GM21526 (cell line): Measurements from ENCODE around the gene KRTAP10-3.
"Not testable (repeated sequence)": the region's sequence is repeated elsewhere in the genome, so short reads cannot be mapped to it uniquely, and the experiment has no call there.

Experiments
- ATAC-seq: cut with Tn5 transposase; IDR thresholded peaks from one replicate; pipeline ENCODE4 v1.9.1; 2021; ENCODE audit warnings: moderate library complexity; ENCODE audit not compliant: unreplicated experiment, low FRiP score

The KRTAP10-3 gene, protein sequence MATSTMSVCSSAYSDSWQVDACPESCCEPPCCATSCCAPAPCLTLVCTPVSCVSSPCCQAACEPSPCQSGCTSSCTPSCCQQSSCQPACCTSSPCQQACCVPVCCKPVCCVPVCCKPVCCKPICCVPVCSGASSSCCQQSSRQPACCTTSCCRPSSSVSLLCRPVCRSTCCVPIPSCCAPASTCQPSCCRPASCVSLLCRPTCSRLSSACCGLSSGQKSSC

DNA sequence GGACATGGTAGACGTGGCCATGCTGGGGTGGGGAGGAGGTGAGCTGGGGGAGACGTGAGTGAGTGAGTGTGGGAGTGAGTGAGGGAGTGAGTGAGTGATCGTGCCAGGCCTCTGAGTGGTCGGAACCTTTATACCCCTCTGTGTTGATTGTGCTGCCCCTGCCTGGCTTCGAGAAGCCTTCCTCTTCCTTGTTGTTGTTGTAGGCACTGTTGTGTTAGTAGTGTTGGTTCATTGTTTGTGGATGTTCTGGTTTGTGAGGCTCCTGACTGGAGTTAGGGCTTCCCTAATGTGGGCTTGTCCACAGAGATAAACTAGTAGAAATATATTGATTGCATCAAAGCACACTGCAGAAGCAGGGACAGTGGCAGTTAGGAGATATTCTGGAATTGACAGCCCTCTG, at the start of gene KRTAP10-3:
Gene KRTAP10-3 (minus strand): TSS at position 101 of the 400 bp plus-strand sequence. CDS start 80 bp downstream, at position 21.
- no peak for ATAC-seq

DNA sequence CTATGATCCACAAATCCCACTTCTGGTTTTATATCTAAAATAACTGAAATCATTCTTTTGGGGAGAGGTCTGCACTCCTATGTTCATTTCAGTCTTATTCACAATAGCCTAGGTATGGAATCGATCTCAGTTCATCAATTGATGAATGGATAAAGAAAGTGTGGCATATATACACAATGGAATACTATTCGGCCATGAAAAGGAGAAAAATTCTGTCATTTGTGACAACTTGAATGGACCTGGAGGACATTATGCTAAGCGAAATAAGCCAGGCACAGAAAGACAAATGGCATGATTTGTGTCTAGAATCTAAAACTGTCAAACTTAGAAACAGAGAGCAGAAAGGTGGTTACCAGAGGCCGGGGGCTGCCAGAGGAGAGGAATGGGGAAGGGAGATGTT, 47.9 kb upstream of the KRTAP10-3 start:
- ATAC-seq = no peak

DNA sequence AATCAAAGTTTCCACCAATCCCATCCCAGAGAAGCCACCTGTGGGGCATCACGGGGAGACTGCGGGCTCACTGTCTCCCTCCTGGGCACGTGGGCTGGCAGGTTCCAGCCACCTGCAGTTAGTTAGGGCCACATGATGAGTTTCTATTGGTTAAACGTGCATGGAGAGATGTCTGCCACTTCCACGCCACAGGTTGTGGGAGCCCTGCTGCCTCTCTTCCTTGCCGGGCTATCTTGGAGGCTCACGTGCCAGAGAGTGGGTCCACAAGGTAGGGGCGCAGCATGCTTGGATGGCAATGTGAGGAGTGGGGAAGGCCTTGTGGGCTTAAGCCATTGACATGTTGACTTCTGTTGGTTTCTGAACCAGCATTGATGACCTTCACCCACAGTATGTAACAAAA, 45.3 kb upstream of the KRTAP10-3 start:
- ATAC-seq = no peak

DNA sequence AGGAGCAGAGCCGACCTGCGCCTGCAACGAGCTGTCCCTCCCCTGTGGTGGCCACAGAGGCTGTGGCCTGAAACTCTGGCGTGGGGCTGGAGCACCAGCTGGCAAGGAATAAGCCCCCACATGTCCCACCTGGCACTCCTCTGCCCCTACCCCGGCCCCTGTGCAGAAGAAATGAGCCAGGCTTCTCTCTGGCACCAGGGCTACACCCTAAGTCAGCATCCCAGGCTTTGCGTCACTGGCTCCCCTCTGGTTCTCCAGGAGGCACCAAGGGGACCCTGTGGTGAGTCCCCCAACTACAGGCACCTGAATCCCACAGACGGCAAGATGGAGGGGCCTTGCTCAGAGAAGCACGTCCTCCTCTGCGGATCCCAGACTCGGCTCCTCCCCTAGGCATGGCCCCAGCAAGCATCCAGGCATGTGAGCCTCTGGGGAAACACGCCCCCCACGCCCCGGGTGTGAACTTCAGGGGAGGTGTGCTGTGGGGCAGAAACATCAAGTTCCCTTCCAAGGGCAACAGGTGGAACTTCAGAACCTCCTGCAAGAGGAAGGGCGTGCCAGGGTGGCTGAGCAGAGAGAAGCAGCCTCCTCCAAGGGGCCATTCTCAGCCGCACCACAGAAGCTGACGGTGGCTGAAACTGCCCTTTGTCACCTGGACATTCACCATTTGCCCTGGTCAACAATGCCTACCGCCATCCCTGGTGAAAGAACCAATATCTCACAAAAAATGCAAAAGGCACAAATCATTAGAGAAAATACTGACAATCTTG, 44.7 kb upstream of the KRTAP10-3 start:
- ATAC-seq = no peak

DNA sequence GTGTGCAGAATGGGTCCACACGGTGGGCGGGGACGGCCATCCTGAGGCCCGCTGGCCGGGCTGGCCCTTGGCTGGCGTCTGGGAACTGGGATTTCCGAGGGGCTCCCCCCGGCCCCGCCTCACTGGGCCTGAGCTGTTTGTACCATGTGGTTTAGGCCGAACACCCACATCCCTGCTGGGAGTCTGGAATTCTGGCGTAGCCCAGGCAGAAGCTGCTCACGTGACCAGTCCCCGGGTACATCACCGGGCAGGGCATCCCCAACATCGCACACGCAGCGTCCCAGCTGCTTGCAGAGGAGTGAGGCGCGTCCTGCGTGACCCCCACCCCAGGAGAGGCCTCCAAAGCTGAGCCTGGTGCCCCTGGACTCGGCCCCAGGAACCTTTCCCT, 43.9 kb upstream of the KRTAP10-3 start:
- ATAC-seq = no peak

DNA sequence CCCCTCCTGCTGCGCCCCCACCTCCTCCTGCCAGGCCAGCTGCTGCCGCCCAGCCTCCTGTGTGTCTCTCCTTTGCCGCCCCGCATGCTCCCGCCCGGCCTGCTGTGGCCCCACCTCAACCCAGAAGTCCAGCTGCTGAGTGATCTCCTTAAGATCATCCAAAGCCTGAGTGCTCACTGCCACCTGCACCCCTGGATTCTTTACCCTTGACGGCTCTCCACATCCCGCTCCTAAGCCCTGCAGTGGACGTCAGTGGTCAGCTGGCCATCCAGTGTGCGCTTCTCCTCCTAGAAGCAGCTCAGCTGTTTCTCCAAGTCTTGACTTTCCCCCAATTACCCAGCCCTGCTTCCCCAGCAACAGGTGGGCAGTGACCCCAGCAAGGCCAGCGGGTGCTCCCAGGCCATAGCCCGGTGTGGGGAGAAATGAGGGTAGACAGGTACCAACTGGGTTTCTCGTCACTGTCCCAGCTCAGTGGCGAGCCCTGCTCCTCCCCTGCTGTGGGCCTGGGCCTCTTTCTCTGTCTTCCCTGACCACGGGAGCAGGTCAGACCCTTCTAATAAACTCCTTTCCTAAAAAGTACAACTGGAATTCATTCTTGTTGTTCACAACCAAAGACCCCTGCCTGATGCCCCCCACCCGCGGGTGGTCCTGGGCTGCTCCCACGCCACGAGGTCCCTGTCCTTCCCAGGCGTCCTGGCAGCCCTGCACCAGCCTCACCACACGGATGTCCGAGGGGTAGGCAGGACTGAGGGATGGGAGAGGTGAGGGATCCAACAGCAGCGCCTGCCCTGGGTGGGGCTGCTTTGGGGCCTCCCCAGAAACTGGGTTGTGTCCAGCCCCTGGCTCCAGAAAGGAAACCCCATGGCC, 43.2 kb upstream of the KRTAP10-3 start:
- no peak for ATAC-seq

DNA sequence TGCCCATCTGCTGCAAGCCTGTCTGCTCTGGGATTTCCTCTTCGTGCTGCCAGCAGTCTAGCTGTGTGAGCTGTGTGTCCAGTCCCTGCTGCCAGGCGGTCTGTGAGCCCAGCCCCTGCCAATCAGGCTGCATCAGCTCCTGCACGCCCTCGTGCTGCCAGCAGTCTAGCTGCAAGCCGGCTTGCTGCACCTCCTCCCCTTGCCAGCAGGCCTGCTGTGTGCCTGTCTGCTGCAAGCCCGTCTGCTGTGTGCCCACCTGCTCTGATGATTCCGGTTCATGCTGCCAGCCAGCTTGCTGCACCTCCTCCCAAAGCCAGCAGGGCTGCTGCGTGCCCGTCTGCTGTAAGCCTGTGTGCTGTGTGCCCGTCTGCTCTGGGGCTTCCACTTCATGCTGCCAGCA, 42.5 kb upstream of the KRTAP10-3 start:
- not testable (repeated sequence) for ATAC-seq

DNA sequence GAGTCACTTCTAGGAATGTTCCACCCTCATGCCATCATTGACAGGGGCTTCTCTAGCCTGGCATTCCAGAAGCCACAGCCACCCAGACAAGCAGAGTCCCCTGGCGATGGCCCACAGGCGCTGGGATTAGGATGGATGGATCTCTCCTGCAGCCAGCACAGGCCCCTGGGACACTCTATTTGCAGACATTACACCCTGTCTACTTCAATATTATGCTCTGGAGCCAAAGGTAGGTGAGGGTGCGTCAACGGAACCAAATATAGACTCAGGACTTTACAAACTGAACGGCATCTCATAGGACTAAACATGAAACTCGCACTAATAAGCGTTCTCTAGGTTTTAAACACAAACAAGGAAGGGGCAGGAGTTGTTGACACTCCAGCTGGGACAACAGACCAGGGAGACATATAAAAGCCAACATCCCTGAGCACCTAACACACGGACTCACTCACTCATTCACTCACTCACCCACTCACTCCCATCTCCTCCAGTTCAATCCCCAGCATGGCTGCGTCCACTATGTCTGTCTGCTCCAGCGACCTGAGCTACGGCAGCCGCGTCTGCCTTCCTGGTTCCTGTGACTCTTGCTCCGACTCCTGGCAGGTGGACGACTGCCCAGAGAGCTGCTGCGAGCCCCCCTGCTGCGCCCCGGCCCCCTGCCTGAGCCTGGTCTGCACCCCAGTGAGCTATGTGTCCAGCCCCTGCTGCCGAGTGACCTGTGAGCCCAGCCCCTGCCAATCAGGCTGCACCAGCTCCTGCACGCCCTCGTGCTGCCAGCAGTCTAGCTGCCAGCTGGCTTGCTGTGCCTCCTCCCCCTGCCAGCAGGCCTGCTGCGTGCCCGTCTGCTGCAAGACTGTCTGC, 41.8 kb upstream of the KRTAP10-3 start, which contains the start of gene KRTAP10-7:
Gene KRTAP10-7 (plus strand): TSS at position 480 of the 861 bp plus-strand sequence. CDS start 25 bp downstream, at position 505.
- not testable (repeated sequence) for ATAC-seq

DNA sequence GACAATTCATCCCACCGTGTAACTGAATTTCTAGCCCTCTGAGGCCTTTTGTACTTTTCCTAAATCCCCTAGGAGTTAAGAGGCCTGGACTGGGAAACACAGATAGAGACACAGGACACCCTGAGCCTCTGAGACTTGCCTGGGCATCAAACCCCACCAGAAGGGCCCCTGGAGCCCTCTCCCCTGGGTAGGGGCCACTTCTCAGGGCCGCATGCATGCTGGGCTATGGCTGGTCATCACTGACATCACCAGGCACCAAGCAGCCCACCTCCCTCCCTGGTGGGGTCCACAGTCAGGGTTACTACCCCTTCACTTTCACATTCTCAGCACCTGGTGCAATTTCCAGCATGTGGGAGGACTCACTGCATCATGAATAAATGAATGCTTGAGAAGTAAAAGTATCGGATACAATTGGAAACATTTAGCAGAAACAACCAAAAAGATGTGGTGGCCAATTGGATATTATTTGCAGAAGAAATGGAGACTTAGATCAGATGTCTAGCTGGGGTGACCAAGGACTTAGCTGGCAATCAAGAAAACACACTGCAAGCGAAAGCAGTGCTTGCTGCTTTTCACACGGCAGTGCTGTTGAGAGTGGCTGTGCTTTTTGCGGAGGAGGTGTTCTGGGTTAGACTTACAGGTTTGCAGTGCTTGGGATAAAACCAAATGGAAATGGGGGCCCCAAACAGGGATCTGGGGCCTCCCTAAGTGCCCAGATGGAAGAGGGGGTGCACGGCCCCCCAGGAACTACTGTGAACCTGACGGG, 40.9 kb upstream of the KRTAP10-3 start:
- ATAC-seq = no peak

DNA sequence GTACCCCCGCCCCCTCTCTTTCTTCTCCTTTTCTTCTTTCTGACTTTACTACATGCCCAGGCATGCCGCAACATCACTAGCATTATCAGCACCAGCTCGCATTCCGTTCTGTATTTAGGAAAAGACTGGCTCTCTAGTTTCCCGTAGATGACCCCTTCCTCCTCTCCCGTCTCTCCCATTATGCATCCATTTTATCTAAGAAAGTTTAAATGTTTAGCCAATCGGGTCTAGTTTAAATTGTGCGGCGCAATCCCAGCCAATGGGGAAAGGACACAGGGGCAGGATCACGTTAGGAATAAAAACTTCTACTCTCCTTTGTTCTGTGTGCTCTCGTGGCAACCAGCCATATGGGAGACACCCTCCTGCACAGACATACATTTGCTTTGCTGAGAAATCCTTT, 39.5 kb upstream of the KRTAP10-3 start:
- ATAC-seq = no peak

DNA sequence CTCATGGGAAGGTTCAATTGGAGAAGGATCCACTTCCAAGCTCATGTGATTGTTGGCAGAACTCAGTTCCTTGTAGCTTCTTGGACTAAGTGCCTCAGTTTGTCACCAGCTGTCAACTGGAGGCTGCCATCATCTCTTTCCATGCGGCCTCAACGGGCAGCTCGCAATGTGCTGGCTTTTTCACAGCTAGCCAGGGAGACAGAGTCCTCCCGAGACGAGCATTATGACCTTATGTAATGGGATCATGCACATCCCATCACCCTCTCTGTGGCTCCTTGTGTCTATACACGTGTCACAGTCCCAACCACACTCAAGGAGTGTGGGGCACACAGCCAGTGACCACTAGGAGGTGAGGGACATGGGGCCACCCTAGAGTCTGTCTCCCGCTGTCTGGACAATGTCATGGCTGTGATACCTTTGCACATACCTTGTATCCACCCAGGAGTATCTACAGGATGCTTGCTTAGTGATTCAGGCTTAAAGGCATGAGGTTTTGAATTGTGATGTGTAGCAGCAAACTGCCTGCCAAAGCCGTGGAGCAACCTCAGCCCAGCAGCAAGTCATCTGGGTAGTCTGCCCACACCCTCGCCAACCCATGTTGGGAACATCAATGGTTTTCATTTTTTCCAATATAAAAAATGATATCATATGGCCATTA, 37.6 kb upstream of the KRTAP10-3 start:
- no peak for ATAC-seq

DNA sequence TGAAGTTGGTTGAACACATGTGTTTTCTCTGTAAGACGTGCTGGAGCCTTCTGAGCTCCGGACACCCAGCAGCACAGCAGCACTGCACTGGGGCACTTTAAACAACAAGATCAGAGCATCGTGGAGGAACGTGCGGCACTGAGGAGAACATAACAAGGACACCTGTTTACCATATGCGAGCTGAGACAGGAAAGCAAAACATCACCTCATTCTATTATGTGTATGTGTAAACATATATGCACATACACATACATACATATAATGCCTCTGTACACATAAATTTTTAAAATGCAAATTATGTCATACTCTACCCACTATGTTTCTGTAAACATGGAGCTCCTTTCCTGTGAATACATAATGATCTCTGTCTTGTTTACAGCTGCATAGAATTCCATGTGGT, 36.9 kb upstream of the KRTAP10-3 start:
- no peak for ATAC-seq

DNA sequence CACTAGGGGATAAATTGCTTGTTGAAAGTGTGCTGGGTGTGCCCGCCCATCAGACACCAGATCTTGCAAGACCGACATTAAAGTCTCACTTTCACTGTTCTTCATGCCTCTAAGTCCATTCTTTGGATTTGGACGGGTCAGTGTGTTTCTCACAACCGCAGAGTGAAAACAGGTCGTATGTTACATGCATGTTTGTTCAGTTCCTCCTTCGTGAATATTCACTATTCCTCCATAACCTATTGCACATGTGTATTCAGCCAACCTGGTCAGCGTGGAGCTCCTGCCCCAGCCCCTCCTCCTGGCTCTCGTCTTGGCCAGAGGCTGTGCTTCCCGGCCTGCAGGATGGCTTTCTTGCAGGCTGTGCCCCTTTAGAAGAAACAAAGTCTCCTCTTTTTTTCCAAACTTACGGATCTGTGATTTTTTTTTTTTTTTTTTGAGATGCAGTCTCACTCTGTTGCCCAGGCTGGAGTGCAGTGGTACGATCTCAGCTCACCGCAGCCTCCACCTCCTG, 35.9 kb upstream of the KRTAP10-3 start:
- ATAC-seq = no peak

DNA sequence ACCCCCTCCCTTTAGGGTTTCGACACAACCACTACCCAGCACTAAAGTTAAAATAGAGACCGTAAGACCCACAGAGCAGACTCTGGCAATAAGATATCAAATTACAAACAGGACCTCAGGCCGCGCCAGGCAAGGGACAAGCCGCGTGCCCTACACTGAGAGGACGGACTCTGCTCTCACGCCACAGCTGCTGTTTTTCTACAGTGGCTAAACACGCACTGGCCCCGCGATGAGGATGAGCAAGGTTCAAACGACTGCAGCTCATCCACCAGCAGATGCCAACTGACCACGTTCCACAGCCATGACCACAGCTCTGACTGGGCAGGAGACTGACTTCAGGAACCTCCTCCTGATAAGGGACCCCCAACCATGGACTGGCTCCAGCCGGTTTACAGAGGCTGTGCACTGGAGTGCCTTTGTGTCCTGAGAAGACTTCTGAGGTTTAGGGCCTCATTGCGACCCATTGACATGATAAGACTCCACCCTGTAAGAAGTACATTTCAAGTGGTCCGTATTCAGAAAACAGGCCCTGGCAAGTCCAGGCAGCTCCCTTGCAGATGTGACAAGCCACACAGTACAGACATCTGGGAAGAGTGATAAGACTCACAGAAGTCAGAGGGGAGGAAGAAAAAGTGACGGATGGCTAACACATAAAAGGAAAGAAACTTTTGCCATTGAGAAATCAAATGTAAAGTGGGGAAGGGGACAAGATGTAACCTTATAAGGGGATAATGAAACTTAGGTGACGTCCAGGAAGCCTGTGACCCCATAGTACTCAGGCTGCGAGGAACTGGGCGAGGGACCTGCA, 35.2 kb upstream of the KRTAP10-3 start:
- no peak for ATAC-seq

DNA sequence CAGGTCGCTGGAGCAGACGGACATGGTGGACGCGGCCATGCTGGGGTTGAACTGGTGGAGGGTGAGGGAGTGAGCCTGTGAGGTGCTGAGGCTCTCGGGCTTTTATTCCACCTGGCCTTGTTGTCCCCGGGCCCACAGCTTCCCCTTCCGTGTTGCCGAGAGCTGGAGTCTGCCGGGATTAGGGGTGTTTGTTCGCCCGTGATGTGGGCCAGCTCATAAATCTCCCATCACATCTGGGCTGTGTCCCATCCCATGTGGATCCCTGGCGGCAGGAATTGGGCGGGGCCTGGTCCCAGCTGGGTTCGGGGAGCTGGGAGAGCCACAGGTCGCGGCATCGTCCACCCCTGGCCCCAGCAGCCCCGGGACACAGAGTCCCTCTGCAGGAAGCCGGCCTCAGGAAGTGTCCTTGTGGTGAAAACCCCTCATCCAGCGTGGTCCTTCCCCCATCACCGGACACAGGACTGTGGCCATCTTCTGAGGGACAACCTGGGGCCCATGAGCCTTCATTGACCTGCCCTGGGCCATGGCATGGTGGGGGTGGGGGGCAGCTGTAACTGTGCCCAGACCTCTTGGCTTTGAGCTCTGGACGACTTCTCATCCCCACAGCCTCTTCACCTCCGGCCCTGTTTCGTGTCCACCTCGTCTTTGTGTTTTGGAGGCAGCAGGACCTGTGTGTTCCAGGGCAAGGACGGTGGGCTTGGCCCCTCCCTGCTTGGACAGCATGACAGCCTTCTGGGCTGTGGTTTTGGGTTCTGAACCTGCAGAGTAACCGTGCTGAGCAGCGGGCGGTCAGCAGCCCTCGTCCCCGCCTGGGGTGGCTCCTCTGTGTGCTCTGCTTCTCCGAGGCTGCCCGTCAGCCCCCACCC, 34.1 kb upstream of the KRTAP10-3 start, which contains the start of gene KRTAP10-6:
Gene KRTAP10-6 (minus strand): TSS at position 60 of the 866 bp plus-strand sequence. CDS start 21 bp downstream, at position 39.
- no peak for ATAC-seq

DNA sequence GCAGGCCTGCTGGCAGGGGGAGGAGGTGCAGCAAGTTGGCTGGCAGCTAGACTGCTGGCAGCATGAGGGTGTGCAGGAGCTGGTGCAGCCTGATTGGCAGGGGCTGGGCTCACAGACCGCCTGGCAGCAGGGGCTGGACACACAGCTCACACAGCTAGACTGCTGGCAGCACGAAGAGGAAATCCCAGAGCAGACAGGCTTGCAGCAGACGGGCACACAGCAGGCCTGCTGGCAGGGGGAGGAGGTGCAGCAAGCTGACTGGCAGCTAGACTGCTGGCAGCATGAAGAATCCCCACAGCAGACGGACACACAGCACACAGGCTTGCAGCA, 33.2 kb upstream of the KRTAP10-3 start:
- ATAC-seq = not testable (repeated sequence)
